Measurements from ENCODE around the gene LSS.

The LSS gene

GRCh38 chr21:46154155-46154954 lies 74.2 kb downstream of the LSS start:
- TF ChIP-seq CTCF (IDR thresholded peaks at IDR 0.05): no peak
- H3K4me3 ChIP-seq (ENCODE audit: low read depth in 1 of 2, low read length in 1 of 2): no peak overlapping the region
- no peaks in the 10 kb centered on the region for H3K36me3 ChIP-seq
- H3K4me1 ChIP-seq (ENCODE audit: control insufficient read depth in 1 of 2, insufficient read depth in 1 of 2, low read depth in 1 of 2, low read length in 1 of 2): peaks cover 0 to 4% of the 10 kb centered on the region in 2 experiments
- H3K27ac ChIP-seq: no peak overlapping the region
- H3K27me3 ChIP-seq: no peaks in the 10 kb centered on the region
- no peaks in the 10 kb centered on the region for H3K9me3 ChIP-seq

DNA sequence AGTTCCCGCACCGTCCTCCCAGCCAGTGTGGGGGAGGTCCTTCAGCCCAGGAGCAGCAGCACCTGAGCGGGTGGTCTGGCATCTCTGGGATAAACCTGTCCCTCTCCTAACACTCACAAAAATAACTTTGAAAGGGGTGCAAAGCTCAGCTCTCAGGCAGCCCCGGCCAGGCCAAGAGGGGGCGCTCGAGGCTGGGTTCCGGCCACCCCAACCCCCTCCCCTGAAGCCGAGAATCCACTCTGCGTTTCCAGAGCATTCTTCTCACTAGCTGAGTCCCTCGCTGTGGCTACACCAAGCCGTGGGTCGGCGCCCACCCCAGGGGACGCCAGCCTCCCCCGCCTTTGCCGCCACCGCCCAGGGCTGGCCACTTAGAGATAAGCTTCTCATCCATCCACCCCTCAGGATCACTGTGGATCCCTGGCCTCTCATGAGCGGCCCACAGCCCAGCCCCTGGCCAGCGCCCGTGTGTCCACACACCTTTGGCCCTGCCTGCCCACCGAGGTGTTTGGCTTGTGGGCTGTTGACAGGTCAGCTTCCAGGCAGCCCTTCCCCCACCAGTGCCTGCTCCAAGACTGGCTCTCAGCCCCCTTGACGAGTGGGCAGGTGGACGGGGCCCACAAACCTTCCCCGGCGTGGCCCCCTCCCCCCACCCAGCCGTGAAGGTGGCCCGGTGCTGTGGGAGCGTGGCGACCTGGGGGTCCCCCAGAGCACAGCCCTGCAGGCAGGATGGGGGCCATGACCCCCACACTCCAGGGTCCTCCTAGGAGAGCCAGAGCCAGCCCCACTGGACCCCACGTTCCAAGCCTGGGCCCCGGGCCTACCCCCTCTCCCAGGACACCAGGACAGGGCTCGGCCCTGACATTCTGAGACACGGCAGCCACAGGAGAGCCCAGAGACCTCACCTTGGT lies 75.1 kb downstream of the LSS start:
- TF ChIP-seq CTCF (IDR thresholded peaks at IDR 0.05): no peak
- H3K4me3 ChIP-seq (ENCODE audit: low read depth in 1 of 2, low read length in 1 of 2): no peak overlapping the region

DNA sequence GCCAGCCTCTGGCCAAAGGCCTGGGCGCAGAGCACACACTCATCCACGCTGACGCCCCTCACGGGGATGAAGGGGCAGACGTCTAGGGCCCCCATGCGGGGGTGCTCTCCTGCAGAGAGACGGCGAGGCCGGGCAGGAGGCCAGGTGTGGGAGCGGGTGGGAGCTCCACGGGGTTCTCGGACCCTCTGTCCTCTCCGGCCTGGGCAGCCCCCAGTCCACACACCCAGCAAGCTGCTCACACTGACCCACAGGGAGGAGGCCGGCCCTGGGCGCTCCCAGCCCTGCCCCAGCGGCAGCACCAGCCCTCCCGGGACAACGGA lies 75.7 kb downstream of the LSS start:
- no peaks in the 10 kb centered on the region for H3K9me3 ChIP-seq
- no peaks in the 10 kb centered on the region for H3K27me3 ChIP-seq
- H3K27ac ChIP-seq: no peak overlapping the region
- TF ChIP-seq CTCF (IDR thresholded peaks at IDR 0.05): no peak
- H3K36me3 ChIP-seq: no peaks in the 10 kb centered on the region
- H3K4me1 ChIP-seq (ENCODE audit: control insufficient read depth in 1 of 2, insufficient read depth in 1 of 2, low read depth in 1 of 2, low read length in 1 of 2): peaks cover 0 to 4% of the 10 kb centered on the region in 2 experiments
- no peak overlapping the region for H3K4me3 ChIP-seq (ENCODE audit: low read depth in 1 of 2, low read length in 1 of 2)

More for the DNA sequence above, 75.1 kb downstream of the LSS start:
- peaks cover 0 to 4% of the 10 kb centered on the region in 2 experiments for H3K4me1 ChIP-seq (ENCODE audit: control insufficient read depth in 1 of 2, insufficient read depth in 1 of 2, low read depth in 1 of 2, low read length in 1 of 2)
- no peak overlapping the region for H3K27ac ChIP-seq
- no peaks in the 10 kb centered on the region for H3K27me3 ChIP-seq
- no peaks in the 10 kb centered on the region for H3K9me3 ChIP-seq
- no peaks in the 10 kb centered on the region for H3K36me3 ChIP-seq

DNA sequence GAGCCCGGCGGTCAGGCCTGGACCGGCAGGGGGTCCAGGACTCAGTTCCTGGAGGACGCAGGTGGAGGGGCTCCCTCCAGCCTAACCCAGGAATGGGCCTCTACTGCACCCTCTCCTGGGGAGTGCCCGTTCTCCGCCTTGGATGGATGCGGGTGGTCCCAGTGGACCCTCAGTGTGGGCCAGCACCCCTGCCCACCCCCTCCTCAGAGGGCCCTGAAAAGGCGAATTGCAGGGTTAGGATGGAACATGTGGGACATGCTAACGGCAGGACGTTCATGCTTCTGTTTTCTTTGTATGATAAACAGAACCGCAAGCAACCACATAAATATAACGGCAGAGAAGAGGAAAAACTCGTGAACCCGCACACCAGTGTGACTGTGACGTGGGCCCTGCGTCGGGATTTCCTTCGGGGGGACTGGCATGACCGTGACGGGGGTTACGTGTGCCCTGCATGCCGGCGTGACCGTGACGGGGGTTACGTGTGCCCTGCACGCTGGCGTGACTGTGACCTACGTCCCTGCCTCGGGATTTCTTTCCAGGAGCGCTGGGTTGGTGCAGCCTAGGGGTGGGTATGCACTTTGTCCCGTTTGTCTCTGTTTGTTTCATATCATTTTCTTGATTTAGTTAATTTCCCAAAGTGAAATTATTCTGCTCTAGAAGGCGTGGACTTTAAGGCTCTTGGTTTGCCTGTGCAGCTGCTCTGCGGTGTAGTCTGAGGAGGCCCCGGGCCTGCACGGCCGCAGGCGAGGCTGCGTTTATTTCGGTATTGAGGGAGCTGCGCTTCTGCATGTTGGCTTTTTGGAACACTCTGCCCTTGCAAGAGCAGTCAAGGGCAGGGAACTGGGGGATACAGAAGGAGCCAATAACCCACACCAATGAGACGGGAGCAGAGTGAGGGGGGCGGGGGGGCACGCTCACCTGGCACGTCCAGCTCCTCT lies 76.3 kb downstream of the LSS start:
- no peak overlapping the region for H3K4me3 ChIP-seq (ENCODE audit: low read depth in 1 of 2, low read length in 1 of 2)
- H3K27ac ChIP-seq: no peak overlapping the region
- H3K36me3 ChIP-seq: no peaks in the 10 kb centered on the region
- peaks cover 0 to 4% of the 10 kb centered on the region in 2 experiments for H3K4me1 ChIP-seq (ENCODE audit: control insufficient read depth in 1 of 2, insufficient read depth in 1 of 2, low read depth in 1 of 2, low read length in 1 of 2)
- TF ChIP-seq CTCF (IDR thresholded peaks at IDR 0.05): no peak
- no peaks in the 10 kb centered on the region for H3K9me3 ChIP-seq
- H3K27me3 ChIP-seq: no peaks in the 10 kb centered on the region
